MM.1S (cell line): ENCODE results near the gene ADRA2A.

Experiments
- DNase-seq: peaks from one replicate; pipeline ENCODE4 v3.0.0-alpha.2; 2015
- H2AFZ ChIP-seq: fragments of 300-600 bp; sonication (generic); 2 replicates; pipeline ENCODE4 v1.6.0; 2016; ENCODE audit warnings: antibody characterized with exemption, low read length
- H3F3A ChIP-seq: fragments of 300-600 bp; sonication (generic); 2 replicates; pipeline ENCODE4 v1.6.1; 2016; ENCODE audit warnings: mild to moderate bottlenecking, antibody characterized with exemption, low read length, moderate library complexity, mixed read lengths; ENCODE audit not compliant: insufficient read depth
- H3K27ac ChIP-seq: fragments of 300-600 bp; sonication (generic); 2 replicates; pipeline ENCODE4 v1.5.1; 2016; ENCODE audit warnings: mild to moderate bottlenecking, low read length
- H3K27me3 ChIP-seq: fragments of 300-600 bp; sonication (generic); replicated peaks from 2 replicates; pipeline ENCODE4 v1.6.0; 2016; ENCODE audit warnings: low read length; ENCODE audit not compliant: insufficient read depth
- H3K36me3 ChIP-seq: fragments of 300-600 bp; sonication (generic); replicated peaks from 2 replicates; pipeline ENCODE4 v1.6.1; 2016; ENCODE audit warnings: mild to moderate bottlenecking, low read length, mixed read lengths; ENCODE audit not compliant: insufficient read depth
- H3K4me1 ChIP-seq: fragments of 300-600 bp; sonication (generic); 2 replicates; pipeline ENCODE4 v1.6.1; 2016; ENCODE audit warnings: low read length, mixed read lengths
- H3K4me2 ChIP-seq: fragments of 300-600 bp; sonication (generic); 2 replicates; pipeline ENCODE4 v1.6.0; 2016; ENCODE audit warnings: low read depth, low read length
- H3K4me3 ChIP-seq: fragments of 300-600 bp; sonication (generic); 2 replicates; pipeline ENCODE4 v1.5.1; 2016; ENCODE audit warnings: low read length, mixed read lengths
- H3K79me2 ChIP-seq: fragments of 300-600 bp; sonication (generic); 2 replicates; pipeline ENCODE4 v1.6.1; 2016; ENCODE audit warnings: mixed run types, low read length, mixed read lengths
- H3K9ac ChIP-seq: fragments of 300-600 bp; sonication (generic); 2 replicates; pipeline ENCODE4 v1.6.1; 2016; ENCODE audit warnings: low read length, mixed read lengths
- H3K9me2 ChIP-seq: fragments of 300-600 bp; sonication (generic); replicated peaks from 2 replicates; pipeline ENCODE4 v1.6.1; 2016; ENCODE audit warnings: mild to moderate bottlenecking, low read length, mixed read lengths; ENCODE audit not compliant: insufficient read depth
- H3K9me3 ChIP-seq: fragments of 300-600 bp; sonication (generic); replicated peaks from 2 replicates; pipeline ENCODE4 v1.6.1; 2016; ENCODE audit warnings: mild to moderate bottlenecking, low read length, mixed read lengths; ENCODE audit not compliant: insufficient read depth
- H4K20me1 ChIP-seq: fragments of 300-600 bp; sonication (generic); 2 replicates; pipeline ENCODE4 v1.6.1; 2016; ENCODE audit warnings: mild to moderate bottlenecking, low read length, moderate library complexity, mixed read lengths; ENCODE audit not compliant: insufficient read depth
- CTCF ChIP-seq: fragments of 300-600 bp; sonication (generic); IDR thresholded peaks from 2 replicates; pipeline ENCODE4 v1.5.1; 2016; ENCODE audit warnings: antibody characterized with exemption, low read length, mixed read lengths
- EZH2 ChIP-seq: fragments of 300-600 bp; sonication (generic); optimal IDR thresholded peaks from 2 replicates; pipeline ENCODE3; 2017; ENCODE audit warnings: low read depth, mild to moderate bottlenecking, antibody characterized with exemption, low read length, mixed read lengths
- EZH2phosphoT487 ChIP-seq: fragments of 300-600 bp; sonication (generic); IDR thresholded peaks from 2 replicates; pipeline ENCODE4 v1.6.1; 2018; ENCODE audit warnings: antibody characterized with exemption, low read length

The ADRA2A gene

DNA sequence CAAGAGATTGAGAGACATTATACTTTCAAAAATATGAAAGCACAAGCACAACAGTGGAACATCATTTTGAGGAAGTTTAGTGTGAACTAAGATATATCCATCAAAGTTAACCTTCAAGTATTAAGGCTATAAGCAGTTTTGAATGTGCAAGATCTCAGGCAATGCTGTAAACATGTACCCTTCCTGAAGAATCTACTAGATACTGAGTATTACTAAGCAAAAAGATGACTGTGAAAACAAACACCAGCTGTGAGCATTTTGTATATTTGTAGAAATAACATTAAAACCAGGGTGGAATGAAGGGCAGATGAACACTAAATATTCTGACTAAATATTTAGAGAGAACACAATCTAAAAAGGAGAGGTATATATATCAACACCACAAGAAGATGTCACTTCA, 41.3 kb upstream of the ADRA2A start:
- Histone ChIP-seq H3K9ac (no peak overlapping the region), H4K20me1 (no peaks in the 10 kb centered on the region), H3K4me2 (no peak overlapping the region), H3K36me3 (no peaks in the 10 kb centered on the region), H3F3A (no peaks in the 10 kb centered on the region), H3K9me2 (no peaks in the 10 kb centered on the region), H2AFZ (no peak overlapping the region), H3K4me1 (no peaks in the 10 kb centered on the region), H3K79me2 (no peaks in the 10 kb centered on the region), H3K4me3 (no peak overlapping the region), H3K27ac (no peak overlapping the region), H3K27me3 (no peaks in the 10 kb centered on the region), H3K9me3 (no peaks in the 10 kb centered on the region)
- no peak for DNase-seq
- no peak for TF ChIP-seq EZH2phosphoT487
- TF ChIP-seq CTCF, result no peak
- TF ChIP-seq EZH2, result no peak

GRCh38 chr10:111037858-111038257, 39.0 kb upstream of the ADRA2A start:
- H3K4me3 ChIP-seq, result no peak overlapping the region
- TF ChIP-seq EZH2phosphoT487 (no peak), CTCF (peak; percentile 23; the same call in 1 of the 2 replicates)
- no peak for DNase-seq

GRCh38 chr10:111039522-111039921, 37.3 kb upstream of the ADRA2A start:
- Histone ChIP-seq H4K20me1 (no peaks in the 10 kb centered on the region), H3K9me3 (no peaks in the 10 kb centered on the region), H3K9me2 (no peaks in the 10 kb centered on the region), H3K36me3 (no peaks in the 10 kb centered on the region), H3K4me2 (no peak overlapping the region), H3K79me2 (no peaks in the 10 kb centered on the region), H2AFZ (no peak overlapping the region), H3K4me3 (no peak overlapping the region), H3K27ac (no peak overlapping the region), H3F3A (no peaks in the 10 kb centered on the region), H3K4me1 (no peaks in the 10 kb centered on the region), H3K27me3 (no peaks in the 10 kb centered on the region), H3K9ac (no peak overlapping the region)
- TF ChIP-seq EZH2phosphoT487 (no peak), EZH2 (no peak), CTCF (no peak)
- DNase-seq, result no peak

More at GRCh38 chr10:111037858-111038257, 39.0 kb upstream of the ADRA2A start:
- Histone ChIP-seq H3K27me3 (no peaks in the 10 kb centered on the region), H3K9ac (no peak overlapping the region), H3K36me3 (no peaks in the 10 kb centered on the region), H3K79me2 (no peaks in the 10 kb centered on the region), H3F3A (no peaks in the 10 kb centered on the region), H3K9me2 (no peaks in the 10 kb centered on the region), H3K4me2 (no peak overlapping the region), H3K4me1 (no peaks in the 10 kb centered on the region), H3K27ac (no peak overlapping the region), H4K20me1 (no peaks in the 10 kb centered on the region), H3K9me3 (no peaks in the 10 kb centered on the region), H2AFZ (no peak overlapping the region)

GRCh38 chr10:111057006-111057405, 19.8 kb upstream of the ADRA2A start:
- no peak for DNase-seq
- no peaks in the 10 kb centered on the region for H3K36me3 ChIP-seq

More at GRCh38 chr10:111057006-111057405, 19.8 kb upstream of the ADRA2A start:
- no peaks in the 10 kb centered on the region for H3K27me3 ChIP-seq
- H3K9me2 ChIP-seq, result no peaks in the 10 kb centered on the region
- H3K79me2 ChIP-seq, result no peaks in the 10 kb centered on the region
- TF ChIP-seq CTCF (no peak), EZH2phosphoT487 (no peak), EZH2 (no peak)
- H3K4me2 ChIP-seq, result no peak overlapping the region
- H3K9ac ChIP-seq, result no peak overlapping the region
- H3K9me3 ChIP-seq, result no peaks in the 10 kb centered on the region
- H3K4me3 ChIP-seq, result no peak overlapping the region
- H4K20me1 ChIP-seq, result no peaks in the 10 kb centered on the region
- no peak overlapping the region for H2AFZ ChIP-seq
- H3F3A ChIP-seq, result no peaks in the 10 kb centered on the region
- no peaks in the 10 kb centered on the region for H3K4me1 ChIP-seq
- H3K27ac ChIP-seq, result no peak overlapping the region
